Breast epithelium (tissue), 4 donors: ENCODE measurements around the gene SLC25A46. TPM values are rescaled to one million over a fixed set of nuclear protein-coding genes. Genes with fewer than 3 reads are reported as not detected.
"Not testable (repeated sequence)": the region's sequence is repeated elsewhere in the genome, so short reads cannot be mapped to it uniquely, and the experiment has no call there.

Experiments
- DNase-seq, 2 donors: peaks; one replicate each; pipeline ENCODE4 v3.0.0-alpha.2; 2019; ENCODE audit warnings: low spot score in 2 of 2
- H3K27ac ChIP-seq, 2 donors: fragments of 200-600 bp; sonication (generic) in 1 of 2; one replicate each; pipeline ENCODE4 v1.5.1; 2016 to 2019; ENCODE audit warnings: mild to moderate bottlenecking in 1 of 2
- H3K27me3 ChIP-seq, 2 donors: fragments of 200-600 bp; sonication (generic) in 1 of 2; one replicate each; pipeline versions ENCODE4 v1.5.1 to v1.6.0; 2017 to 2019; ENCODE audit warnings: control low read depth in 1 of 2, mild to moderate bottlenecking in 1 of 2
- H3K36me3 ChIP-seq: fragments of 200-600 bp; one replicate; pipeline ENCODE4 v1.5.1; 2019
- H3K4me1 ChIP-seq, 2 donors: fragments of 200-600 bp; sonication (generic); one replicate each; pipeline ENCODE4 v1.5.1; 2016 to 2019; ENCODE audit warnings: control low read depth in 1 of 2
- H3K4me3 ChIP-seq, 3 donors: fragments of 200-600 bp; sonication (generic); 1 replicate in 2 of 3; 2 replicates in 1 of 3; pipeline ENCODE4 v1.5.1; 2016 to 2019; ENCODE audit warnings: mild to moderate bottlenecking in 3 of 3, moderate library complexity in 2 of 3
- H3K9me3 ChIP-seq, 2 donors: fragments of 200-600 bp; sonication (generic) in 1 of 2; one replicate each; pipeline ENCODE4 v1.5.1; 2016 to 2019; ENCODE audit warnings: control low read depth in 1 of 2
- POLR2A ChIP-seq: fragments of 450-650 bp; IDR thresholded peaks from one replicate; pipeline ENCODE4 v1.6.1; 2016; ENCODE audit warnings: antibody characterized with exemption, mild to moderate bottlenecking, moderate library complexity
- POLR2AphosphoS5 ChIP-seq, 3 donors: sonication (generic); formaldehyde crosslinking; IDR thresholded peaks; one replicate each; pipeline ENCODE4 v1.6.1; 2017; ENCODE audit warnings: antibody characterized with exemption in 3 of 3
- intact Hi-C: fragments of 100-400 bp; cut with DNase I; formaldehyde crosslinking; loops from one replicate; pipeline ENCODE4 v1.15.1; 2023; ENCODE audit warnings: low total_unique reads
- total RNA-seq, 3 donors: library from RNA; depleted of rRNA; stranded (reverse); fragments of >200 nt; gene quantifications; one replicate each; pipeline ENCODE4 v1.1.0, GENCODE V29; 2016
- TF ChIP-seq, protein P1 (sequence below), 3 donors: fragments of 450-650 bp; IDR thresholded peaks; one replicate each; pipeline ENCODE4 v1.5.1; 2016 to 2017; ENCODE audit warnings: antibody characterized with exemption in 3 of 3, mild to moderate bottlenecking in 3 of 3, moderate library complexity in 3 of 3

Gene SLC25A46
- total RNA-seq, result 10 to 100 TPM; 46.2 to 66.6 (median 56.9) TPM

DNA sequence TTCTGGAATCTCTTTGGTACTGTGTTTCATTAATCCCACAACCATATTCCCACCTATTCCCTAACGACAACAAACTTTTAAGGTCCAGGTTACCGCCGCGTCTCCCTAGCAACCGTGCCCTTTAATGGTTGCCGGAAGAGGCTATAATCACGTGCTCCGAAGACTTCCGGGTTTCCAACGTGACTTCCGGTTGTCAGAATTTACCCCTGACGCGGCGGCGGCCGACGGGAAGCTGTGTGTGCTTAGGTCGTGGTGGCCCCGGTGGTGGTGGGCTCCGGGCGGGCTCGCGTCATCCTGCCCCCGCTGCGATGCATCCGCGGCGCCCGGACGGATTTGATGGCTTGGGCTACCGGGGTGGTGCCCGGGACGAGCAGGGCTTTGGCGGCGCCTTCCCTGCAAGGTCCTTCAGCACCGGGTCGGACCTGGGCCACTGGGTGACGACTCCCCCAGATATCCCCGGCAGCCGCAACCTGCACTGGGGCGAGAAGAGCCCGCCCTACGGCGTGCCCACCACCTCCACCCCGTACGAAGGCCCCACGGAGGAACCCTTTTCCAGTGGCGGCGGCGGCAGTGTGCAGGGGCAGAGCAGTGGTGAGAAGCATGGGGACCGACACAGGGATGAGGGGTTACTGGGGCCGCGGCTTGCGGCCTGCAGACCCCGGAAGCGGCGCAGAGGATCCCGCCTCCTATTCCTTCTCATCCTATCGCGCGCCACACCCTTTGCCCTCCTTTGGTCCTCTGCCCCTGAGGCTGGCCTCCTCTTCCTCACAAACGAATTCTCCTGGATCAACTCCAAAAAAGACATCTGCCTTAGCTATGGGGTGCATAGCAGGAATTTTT is at the start of gene SLC25A46:
Gene SLC25A46 (plus strand): TSS at position 196 of the 840 bp plus-strand sequence. CDS start 113 bp downstream, at position 309.
- DNase-seq, result peak; percentile 77 to 79
- Histone ChIP-seq H3K9me3 (no peaks in the 10 kb centered on the region), H3K36me3 (no peaks in the 10 kb centered on the region), H3K4me3 (peak within 1 kb of the TSS; percentile 77 to 90 (median 85)), H3K27me3 (no peaks in the 10 kb centered on the region), H3K27ac (peak within 1 kb of the TSS; percentile 80 to 93), H3K4me1 (peaks cover 0 to 6% of the 10 kb centered on the region in 2 donors)
- intact Hi-C loops, result no loop called here
- TF ChIP-seq POLR2AphosphoS5 (IDR thresholded peaks at IDR 0.05) (peak; percentile 69 to 79 (median 72)), POLR2A (no peak)

DNA sequence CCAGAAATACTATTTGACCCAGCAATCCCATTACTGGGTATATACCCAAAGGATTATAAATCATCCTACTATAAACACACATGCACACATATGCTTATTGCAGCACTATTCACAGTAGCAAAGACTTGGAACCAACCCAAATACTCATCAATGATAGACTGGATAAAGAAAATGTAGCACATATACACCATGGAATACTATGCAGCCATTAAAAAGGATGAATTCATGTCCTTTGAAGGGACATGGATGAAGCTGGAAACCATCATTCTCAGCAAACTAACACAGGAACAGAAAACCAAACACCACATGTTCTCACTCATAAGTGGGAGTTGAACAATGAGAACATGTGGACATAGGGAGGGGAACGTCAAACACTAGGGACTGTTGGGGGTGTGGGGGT is 48.2 kb upstream of the SLC25A46 start:
- DNase-seq, intact Hi-C loops, H3K4me1 ChIP-seq, H3K27me3 ChIP-seq, H3K4me3 ChIP-seq, H3K36me3 ChIP-seq, H3K9me3 ChIP-seq, H3K27ac ChIP-seq: not testable (repeated sequence)

DNA sequence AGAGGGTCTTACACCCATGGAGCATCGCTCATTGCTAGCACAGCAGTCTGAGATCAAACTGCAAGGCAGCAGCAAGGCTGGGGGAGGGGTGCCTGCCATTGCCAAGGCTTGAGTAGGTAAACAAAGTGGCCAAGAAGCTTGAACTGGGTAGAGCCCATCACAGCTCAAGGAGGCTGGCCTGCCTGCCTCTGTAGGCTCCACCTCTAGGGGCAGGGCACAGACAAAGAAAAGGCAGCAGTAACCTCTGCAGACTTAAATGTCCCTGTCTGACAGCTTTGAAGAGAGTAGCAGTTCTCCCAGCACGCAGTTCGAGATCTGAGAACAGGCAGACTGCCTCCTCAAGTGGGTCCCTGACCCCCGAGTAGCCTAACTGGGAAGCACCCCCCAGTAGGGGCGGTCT is 46.1 kb upstream of the SLC25A46 start:
- H3K36me3 ChIP-seq, H3K4me1 ChIP-seq, H3K27me3 ChIP-seq, H3K4me3 ChIP-seq, H3K27ac ChIP-seq, H3K9me3 ChIP-seq, intact Hi-C loops, DNase-seq: not testable (repeated sequence)

DNA sequence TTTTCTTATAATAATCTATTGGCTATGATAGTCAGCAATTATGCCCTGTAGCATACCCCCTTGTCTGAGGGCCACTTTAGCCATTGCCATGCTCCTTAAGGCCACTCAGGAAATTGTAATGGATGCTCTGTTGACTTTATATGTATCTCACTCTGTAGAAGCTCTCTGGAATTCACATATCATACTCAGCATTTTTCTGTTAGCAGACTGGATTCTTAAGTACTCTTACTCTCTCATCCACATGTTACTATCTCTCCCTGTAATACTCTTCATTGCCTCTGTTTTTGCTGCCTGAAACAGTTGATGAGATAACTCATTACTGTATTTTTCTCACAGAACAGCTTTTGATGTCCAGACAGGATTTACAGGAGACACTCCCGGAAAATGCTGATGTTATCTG is 36.5 kb upstream of the SLC25A46 start:
- no peaks in the 10 kb centered on the region for H3K9me3 ChIP-seq
- intact Hi-C loops, result no loop called here
- H3K36me3 ChIP-seq, result no peaks in the 10 kb centered on the region
- DNase-seq, result no peak
- H3K4me1 ChIP-seq, result no peaks in the 10 kb centered on the region
- H3K4me3 ChIP-seq, result no peak overlapping the region
- no peaks in the 10 kb centered on the region for H3K27me3 ChIP-seq
- no peak for TF ChIP-seq POLR2AphosphoS5 (IDR thresholded peaks at IDR 0.05)
- TF ChIP-seq, protein P1, sequence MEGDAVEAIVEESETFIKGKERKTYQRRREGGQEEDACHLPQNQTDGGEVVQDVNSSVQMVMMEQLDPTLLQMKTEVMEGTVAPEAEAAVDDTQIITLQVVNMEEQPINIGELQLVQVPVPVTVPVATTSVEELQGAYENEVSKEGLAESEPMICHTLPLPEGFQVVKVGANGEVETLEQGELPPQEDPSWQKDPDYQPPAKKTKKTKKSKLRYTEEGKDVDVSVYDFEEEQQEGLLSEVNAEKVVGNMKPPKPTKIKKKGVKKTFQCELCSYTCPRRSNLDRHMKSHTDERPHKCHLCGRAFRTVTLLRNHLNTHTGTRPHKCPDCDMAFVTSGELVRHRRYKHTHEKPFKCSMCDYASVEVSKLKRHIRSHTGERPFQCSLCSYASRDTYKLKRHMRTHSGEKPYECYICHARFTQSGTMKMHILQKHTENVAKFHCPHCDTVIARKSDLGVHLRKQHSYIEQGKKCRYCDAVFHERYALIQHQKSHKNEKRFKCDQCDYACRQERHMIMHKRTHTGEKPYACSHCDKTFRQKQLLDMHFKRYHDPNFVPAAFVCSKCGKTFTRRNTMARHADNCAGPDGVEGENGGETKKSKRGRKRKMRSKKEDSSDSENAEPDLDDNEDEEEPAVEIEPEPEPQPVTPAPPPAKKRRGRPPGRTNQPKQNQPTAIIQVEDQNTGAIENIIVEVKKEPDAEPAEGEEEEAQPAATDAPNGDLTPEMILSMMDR (IDR thresholded peaks at IDR 0.05), result no peak
- no peak for TF ChIP-seq POLR2A
- H3K27ac ChIP-seq, result no peak overlapping the region

DNA sequence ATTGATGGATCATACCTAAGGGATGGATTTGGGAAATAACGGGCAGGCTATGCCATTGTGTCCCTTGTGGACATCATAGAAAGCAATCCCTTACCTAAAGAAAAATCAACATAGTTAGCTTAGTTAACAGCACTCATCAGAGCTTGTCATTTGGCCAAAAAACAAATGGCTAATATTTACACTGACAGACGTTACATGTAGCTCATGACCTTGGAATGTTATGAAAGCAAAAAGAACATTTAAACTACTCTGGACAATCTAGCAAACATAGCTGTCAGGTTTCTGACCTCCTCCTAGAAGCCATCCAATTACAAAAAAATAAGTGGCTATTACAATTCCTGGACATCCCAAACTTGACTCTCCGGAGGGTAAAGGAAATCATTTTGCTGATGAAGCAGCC is 36.1 kb upstream of the SLC25A46 start:
- no peak for DNase-seq
- Histone ChIP-seq H3K27me3 (no peaks in the 10 kb centered on the region), H3K4me1 (no peaks in the 10 kb centered on the region), H3K36me3 (no peaks in the 10 kb centered on the region), H3K27ac (no peak overlapping the region), H3K9me3 (no peaks in the 10 kb centered on the region), H3K4me3 (no peak overlapping the region)
- no peak for TF ChIP-seq POLR2AphosphoS5 (IDR thresholded peaks at IDR 0.05)
- intact Hi-C loops, result no loop called here

DNA sequence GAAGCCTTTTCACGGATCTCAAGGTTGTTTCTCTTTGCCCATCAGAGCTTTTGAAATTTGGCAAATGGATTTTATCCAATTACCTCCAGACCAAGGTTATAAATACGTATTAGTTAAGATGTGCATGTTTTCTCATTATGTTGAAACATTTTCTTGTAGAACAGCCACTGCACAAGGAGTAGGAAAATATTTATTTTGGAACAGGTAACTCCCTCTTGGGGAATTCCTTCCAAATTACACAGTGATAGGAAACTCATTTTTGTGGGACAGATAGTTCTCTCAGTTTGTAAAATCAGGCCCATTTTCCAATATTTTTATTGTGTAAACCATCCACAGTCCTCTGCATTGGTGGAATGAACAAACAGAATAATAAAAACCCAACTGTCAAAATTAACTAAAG is 35.3 kb upstream of the SLC25A46 start:
- no peaks in the 10 kb centered on the region for H3K36me3 ChIP-seq
- H3K9me3 ChIP-seq, result no peaks in the 10 kb centered on the region
- H3K4me3 ChIP-seq, result no peak overlapping the region
- no peaks in the 10 kb centered on the region for H3K4me1 ChIP-seq
- H3K27me3 ChIP-seq, result no peaks in the 10 kb centered on the region
- TF ChIP-seq, protein P1 (IDR thresholded peaks at IDR 0.05), result no peak
- TF ChIP-seq POLR2AphosphoS5 (IDR thresholded peaks at IDR 0.05) (no peak), POLR2A (no peak)
- intact Hi-C loops, result no loop called here
- H3K27ac ChIP-seq, result no peak overlapping the region
- no peak for DNase-seq

DNA sequence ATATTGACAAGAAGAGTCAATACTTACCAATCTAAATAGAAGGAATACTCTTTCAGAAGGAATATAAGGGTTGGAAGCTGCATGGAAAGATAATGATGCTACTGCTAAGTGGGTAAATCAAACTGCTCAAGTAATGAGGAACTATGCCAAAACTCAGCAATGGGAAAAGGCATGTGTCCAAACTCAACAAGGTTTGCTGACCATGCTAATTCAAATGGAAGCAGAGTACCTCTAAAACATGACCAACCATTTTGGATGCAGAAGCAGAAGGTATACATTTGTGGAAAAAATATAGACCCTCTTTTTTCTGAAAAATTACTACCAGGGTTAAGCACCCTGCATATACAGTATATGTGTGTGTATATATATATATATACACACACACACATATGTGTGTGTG is 33.5 kb upstream of the SLC25A46 start:
- TF ChIP-seq, protein P1 (IDR thresholded peaks at IDR 0.05), result no peak
- TF ChIP-seq POLR2AphosphoS5 (IDR thresholded peaks at IDR 0.05) (no peak), POLR2A (no peak)
- Histone ChIP-seq H3K27me3 (no peaks in the 10 kb centered on the region), H3K9me3 (no peaks in the 10 kb centered on the region), H3K4me1 (no peaks in the 10 kb centered on the region), H3K27ac (no peak overlapping the region), H3K4me3 (no peak overlapping the region), H3K36me3 (no peaks in the 10 kb centered on the region)
- no peak for DNase-seq
- intact Hi-C loops, result no loop called here
